ENCODE measurements around the gene TM4SF18.

- TF ChIP-seq CTCF (IDR thresholded peaks at IDR 0.05) (no peak), EZH2 (IDR thresholded peaks at IDR 0.05; ENCODE audit: borderline replicate concordance, insufficient read depth, low read depth, low read length, poor library complexity, severe bottlenecking) (no peak)
Measured at GRCh38 chr3:149277331-149277813, 56.1 kb downstream of the TM4SF18 start.
